Measurements from ENCODE around the gene CDH15.

Gene CDH15

GRCh38 chr16:89139907-89140361, 31.6 kb upstream of the CDH15 start:
- intact Hi-C loops (cut with DNase I): no loop called here
- DNase-seq: no peak

- intact Hi-C loops (cut with DNase I): no loop called here
- no peak for DNase-seq
Observed at GRCh38 chr16:89140401-89140800, 31.1 kb upstream of the CDH15 start.

- intact Hi-C loops (cut with DNase I): no loop called here
Observed at GRCh38 chr16:89140981-89141883, 30.3 kb upstream of the CDH15 start.

GRCh38 chr16:89141884-89142267, 29.7 kb upstream of the CDH15 start:
- no peak for DNase-seq
- intact Hi-C loops (cut with DNase I): no loop called here

More at GRCh38 chr16:89140981-89141883, 30.3 kb upstream of the CDH15 start:
- DNase-seq: no peak

GRCh38 chr16:89142474-89143195, 28.9 kb upstream of the CDH15 start:
- DNase-seq: peak in 15 of 42 donors; percentile 28 to 66 (median 44)
- intact Hi-C loops (cut with DNase I): no loop called here

GRCh38 chr16:89143201-89143741, 28.3 kb upstream of the CDH15 start:
- DNase-seq: no peak
- intact Hi-C loops (cut with DNase I): no loop called here

- intact Hi-C loops (cut with DNase I): no loop called here
- DNase-seq: no peak
Observed at GRCh38 chr16:89143911-89144675, 27.5 kb upstream of the CDH15 start.

GRCh38 chr16:89144681-89145080, 26.9 kb upstream of the CDH15 start:
- DNase-seq: no peak
- intact Hi-C loops (cut with DNase I): no loop called here

- no peak for DNase-seq
- intact Hi-C loops (cut with DNase I): no loop called here
Observed at GRCh38 chr16:89145406-89146161, 26.0 kb upstream of the CDH15 start.

GRCh38 chr16:89146211-89147005, 25.1 kb upstream of the CDH15 start:
- DNase-seq: no peak
- intact Hi-C loops (cut with DNase I): no loop called here

GRCh38 chr16:89147085-89147817, 24.3 kb upstream of the CDH15 start:
- intact Hi-C loops (cut with DNase I): no loop called here
- DNase-seq: no peak

GRCh38 chr16:89149386-89149785, 22.2 kb upstream of the CDH15 start:
- intact Hi-C loops (cut with DNase I): no loop called here
- no peak for DNase-seq

- intact Hi-C loops (cut with DNase I): no loop called here
- no peak for DNase-seq
Observed at GRCh38 chr16:89150090-89150835, 21.3 kb upstream of the CDH15 start.

GRCh38 chr16:89150981-89151380, 20.6 kb upstream of the CDH15 start:
- DNase-seq: no peak

GRCh38 chr16:89152831-89153700, 18.5 kb upstream of the CDH15 start:
- intact Hi-C loops (cut with DNase I): no loop called here
- DNase-seq: no peak

More at GRCh38 chr16:89150981-89151380, 20.6 kb upstream of the CDH15 start:
- intact Hi-C loops (cut with DNase I): no loop called here
